CD4-positive, alpha-beta T cell treated with Interferon alpha-2 for 1 hour (primary cell): ENCODE results near the gene SV2C.

Source experiments
- DNase-seq, 2 donors: peaks; one replicate each; pipeline ENCODE4 v3.0.0-alpha.2; 2020 to 2022

Gene SV2C

GRCh38 chr5:76386360-76386759 lies 303.2 kb downstream of the SV2C start:
- DNase-seq: no peak

- DNase-seq: no peak
These were observed 305.1 kb downstream of the SV2C start for GRCh38 chr5:76388236-76388635.

- DNase-seq: no peak
These were observed 305.8 kb downstream of the SV2C start for GRCh38 chr5:76388791-76389512.

GRCh38 chr5:76389513-76390154 lies 306.5 kb downstream of the SV2C start:
- DNase-seq: no peak

GRCh38 chr5:76391014-76391413 lies 307.8 kb downstream of the SV2C start:
- DNase-seq: peak in 1 of 2 donors; percentile 40

GRCh38 chr5:76393035-76393680 lies 310.0 kb downstream of the SV2C start:
- DNase-seq: peak; percentile 8 to 43

GRCh38 chr5:76397200-76397599 lies 314.0 kb downstream of the SV2C start:
- no peak for DNase-seq

GRCh38 chr5:76399268-76399667 lies 316.1 kb downstream of the SV2C start:
- no peak for DNase-seq

GRCh38 chr5:76400466-76400865 lies 317.3 kb downstream of the SV2C start:
- DNase-seq: no peak

- DNase-seq: peak; percentile 33 to 49
These were observed 318.6 kb downstream of the SV2C start for GRCh38 chr5:76401801-76402250.

- peak; percentile 88 to 89 for DNase-seq
These were observed 319.2 kb downstream of the SV2C start for GRCh38 chr5:76402251-76402885.

GRCh38 chr5:76402886-76403765 lies 319.9 kb downstream of the SV2C start, which contains the start of gene IQGAP2:
Gene IQGAP2 (plus strand): TSS chr5:76403285. CDS start chr5:76403546, 261 bp downstream.
- DNase-seq: peak; percentile 89 to 90
